A549 (cell line): ENCODE measurements around the gene ZC3H18. TPM values are rescaled to one million over a fixed set of nuclear protein-coding genes. Genes with fewer than 3 reads are reported as not detected.

Source experiments
- ATAC-seq, 2 experiments: fragments of 200-7000 bp in 1 of 2; fragments of >200 bp in 1 of 2; cut with Nextera tagmentation in 1 of 2; cut with Tn5 transposase in 1 of 2; 3 replicates each; pipeline versions ENCODE4 v1.8.0 to v1.9.1; 2018 to 2020; ENCODE audit warnings: mild to moderate bottlenecking in 1 of 2, moderate library complexity in 1 of 2
- CTCF ChIA-PET: fragments of 300-600 bp; sonication (Branson Sonifier 250); formaldehyde crosslinking; extraction: SDS; loops from one replicate; lab custom pipeline; 2021; ENCODE audit warnings: antibody characterized with exemption, inconsistent platforms; lab: Yijun Ruan, JAX
- POLR2A ChIA-PET: fragments of 350-600 bp; formaldehyde crosslinking; extraction: SDS; loops from one replicate; lab custom pipeline; 2021; ENCODE audit warnings: antibody characterized with exemption, inconsistent platforms; lab: Yijun Ruan, JAX
- DNase-seq, 2 experiments: peaks; one replicate each; pipeline versions ENCODE4 v3.0.0 to v3.0.0-alpha.2; 2011 to 2016; ENCODE audit warnings: low read depth in 1 of 2, low spot score in 1 of 2
- FAIRE-seq: peaks from 2 replicates; lab custom pipeline; 2011; peaks lifted over from hg19 to GRCh38; lab: Jason Lieb, UNC
- H3K27ac ChIP-seq, 2 experiments: fragments of >200 bp; sonication (Bioruptor Twin); formaldehyde crosslinking; 3 replicates each; pipeline ENCODE4 v1.5.1; 2016 to 2017
- H3K4me1 ChIP-seq: fragments of >200 bp; sonication (Bioruptor Twin); formaldehyde crosslinking; 3 replicates; pipeline ENCODE4 v1.6.1; 2016
- H3K4me2 ChIP-seq: fragments of >200 bp; sonication (Bioruptor Twin); formaldehyde crosslinking; 3 replicates; pipeline ENCODE4 v1.6.1; 2016
- H3K4me3 ChIP-seq: fragments of >200 bp; sonication (Bioruptor Twin); formaldehyde crosslinking; 3 replicates; pipeline ENCODE4 v1.5.1; 2016
- H3K9me3 ChIP-seq: fragments of >200 bp; sonication (Bioruptor Twin); formaldehyde crosslinking; 3 replicates; pipeline ENCODE4 v1.6.1; 2016
- BHLHE40 ChIP-seq: IDR thresholded peaks from 2 replicates; pipeline ENCODE4 v1.6.1; 2012; ENCODE audit warnings: low read depth, low read length, inconsistent platforms
- CBX2 ChIP-seq: fragments of 200-600 bp; sonication (generic); IDR thresholded peaks from 2 replicates; pipeline ENCODE4 v1.6.1; 2016; ENCODE audit warnings: low read depth, mild to moderate bottlenecking, borderline replicate concordance
- CHD4 ChIP-seq: fragments of 200-600 bp; sonication (generic); IDR thresholded peaks from 2 replicates; pipeline ENCODE4 v1.6.1; 2016; ENCODE audit warnings: antibody characterized with exemption, mild to moderate bottlenecking, borderline replicate concordance
- E2F6 ChIP-seq: IDR thresholded peaks from 2 replicates; pipeline ENCODE4 v1.6.1; 2012; ENCODE audit warnings: low read depth, borderline replicate concordance
- EHF ChIP-seq: fragments of 250-450 bp; sonication (Bioruptor Pico); IDR thresholded peaks from 2 replicates; pipeline ENCODE4 v1.5.0; 2020; ENCODE audit warnings: mild to moderate bottlenecking
- EHMT2 ChIP-seq: fragments of 200-600 bp; sonication (generic); IDR thresholded peaks from 2 replicates; pipeline ENCODE4 v1.6.1; 2016; ENCODE audit warnings: antibody characterized with exemption, low read depth, mild to moderate bottlenecking, moderate library complexity
- FOSB ChIP-seq: fragments of 250-450 bp; sonication (Bioruptor Pico); IDR thresholded peaks from 2 replicates; pipeline ENCODE4 v1.5.0; 2020; ENCODE audit warnings: mild to moderate bottlenecking, moderate library complexity
- FOXS1 ChIP-seq: fragments of 250-450 bp; sonication (Bioruptor Pico); IDR thresholded peaks from 2 replicates; pipeline ENCODE4 v1.5.0; 2020; ENCODE audit warnings: mild to moderate bottlenecking, moderate library complexity
- GATA3 ChIP-seq: IDR thresholded peaks from 2 replicates; pipeline ENCODE4 v1.6.1; 2012; ENCODE audit warnings: borderline replicate concordance
- HOXB13 ChIP-seq: fragments of 250-450 bp; sonication (Bioruptor Pico); IDR thresholded peaks from 2 replicates; pipeline ENCODE4 v1.5.0; 2020; ENCODE audit warnings: low read depth, mild to moderate bottlenecking, moderate library complexity
- HOXB5 ChIP-seq: fragments of 250-450 bp; sonication (Bioruptor Pico); IDR thresholded peaks from 2 replicates; pipeline ENCODE4 v1.5.0; 2020; ENCODE audit warnings: mild to moderate bottlenecking, moderate library complexity
- JUN ChIP-seq, 2 experiments: fragments of >200 bp; sonication (Bioruptor Twin); formaldehyde crosslinking; IDR thresholded peaks; 2 replicates in 1 of 2; 3 replicates in 1 of 2; pipeline ENCODE4 v1.6.1; 2016 to 2017
- JUNB ChIP-seq: fragments of >200 bp; sonication (Bioruptor Twin); formaldehyde crosslinking; IDR thresholded peaks from 2 replicates; pipeline ENCODE4 v1.6.1; 2016
- KDM1A ChIP-seq: fragments of 200-600 bp; sonication (generic); IDR thresholded peaks from 2 replicates; pipeline ENCODE4 v1.6.1; 2016; ENCODE audit warnings: low read depth, mild to moderate bottlenecking
- KDM5A ChIP-seq: fragments of 200-600 bp; sonication (generic); IDR thresholded peaks from 2 replicates; pipeline ENCODE4 v1.6.1; 2016; ENCODE audit warnings: antibody characterized with exemption, mild to moderate bottlenecking
- NFE2L2 ChIP-seq: fragments of 150-350 bp; conservative IDR thresholded peaks from 2 replicates; pipeline ENCODE4 v1.6.1; 2014; ENCODE audit warnings: low read length
- NPAS2 ChIP-seq: fragments of 250-450 bp; sonication (Bioruptor Pico); IDR thresholded peaks from 2 replicates; pipeline ENCODE4 v1.8.0; 2022; ENCODE audit warnings: mild to moderate bottlenecking, moderate library complexity, borderline replicate concordance
- POLR2A ChIP-seq: IDR thresholded peaks from 2 replicates; pipeline ENCODE4 v1.6.1; 2012; ENCODE audit warnings: mild to moderate bottlenecking, low read length
- POLR2AphosphoS2 ChIP-seq: conservative IDR thresholded peaks from 2 replicates; pipeline ENCODE4 v1.6.1; 2012; ENCODE audit warnings: low read length, improper control_type of control experiment, inconsistent platforms
- RARB ChIP-seq: fragments of 250-450 bp; sonication (Bioruptor Pico); IDR thresholded peaks from 2 replicates; pipeline ENCODE4 v1.8.0; 2021; ENCODE audit warnings: mild to moderate bottlenecking, moderate library complexity
- RCOR1 ChIP-seq: fragments of 150-350 bp; IDR thresholded peaks from 2 replicates; pipeline ENCODE4 v1.6.1; 2014; ENCODE audit warnings: antibody characterized with exemption, low read length, low read depth
- RFX5 ChIP-seq: fragments of 450-650 bp; IDR thresholded peaks from 2 replicates; pipeline ENCODE4 v1.7.1; 2014; ENCODE audit warnings: antibody characterized with exemption, mild to moderate bottlenecking, moderate library complexity
- SREBF2 ChIP-seq: fragments of 450-650 bp; IDR thresholded peaks from 2 replicates; pipeline ENCODE4 v1.6.1; 2014; ENCODE audit warnings: mild to moderate bottlenecking, moderate library complexity
- TFCP2L1 ChIP-seq: fragments of 250-450 bp; sonication (Bioruptor Pico); IDR thresholded peaks from 2 replicates; pipeline ENCODE4 v1.5.0; 2021; ENCODE audit warnings: mild to moderate bottlenecking
- TP53 ChIP-seq: fragments of 250-450 bp; sonication (Bioruptor Pico); IDR thresholded peaks from 2 replicates; pipeline ENCODE4 v1.5.0; 2021; ENCODE audit warnings: mild to moderate bottlenecking, moderate library complexity
- ZC3H11A ChIP-seq: fragments of 450-650 bp; IDR thresholded peaks from 2 replicates; pipeline ENCODE4 v1.6.1; 2014; ENCODE audit warnings: antibody characterized with exemption, mild to moderate bottlenecking
- WGBS: methylation state at CpG from one replicate; pipeline ENCODE4 v1.1.6; 2017; ENCODE audit errors: missing lambda C conversion rate; 5-methylcytosine and 5-hydroxymethylcytosine counted together
- polyA plus RNA-seq, 4 experiments: library from polyadenylated mRNA; depleted of rRNA in 3 of 4; stranded (reverse); fragments of >200 nt; fragmentation: RNase III in 1 of 4; extraction: RNeasy Plus Mini Kit Qiagen cat#74134 plus additional on column Dnase treatment in 1 of 4; gene quantifications; 2 replicates in 3 of 4; 3 replicates in 1 of 4; pipeline ENCODE4 v1.2.3, GENCODE V29; 2011 to 2017
- TF ChIP-seq, protein P1 (sequence below): IDR thresholded peaks from 2 replicates; pipeline ENCODE4 v1.6.1; 2012
- TF ChIP-seq, protein P2 (sequence below): fragments of >200 bp; sonication (Bioruptor Twin); formaldehyde crosslinking; IDR thresholded peaks from 3 replicates; pipeline ENCODE4 v1.5.1; 2016
- TF ChIP-seq, protein P3 (sequence below): fragments of >200 bp; sonication (Bioruptor Twin); formaldehyde crosslinking; IDR thresholded peaks from 3 replicates; pipeline ENCODE4 v1.6.1; 2016

ZC3H18 gene
- polyA plus RNA-seq, 2 of the 4 experiments (the other 2 are of a cell fraction): 21.1 to 48.2 TPM

- WGBS: 92% methylated on average over 20 of the region's 22 CpGs
- FAIRE-seq (no peak), ATAC-seq (no peak), DNase-seq (no peak)
- H3K27ac ChIP-seq: no peak overlapping the region
- H3K4me2 ChIP-seq: no peak overlapping the region
- peaks cover 9% of the 10 kb centered on the region; the same call in 2 of the 3 replicates for H3K4me1 ChIP-seq
- CTCF ChIA-PET: interaction anchor here (1.0 kb wide), 1 partner anchor 30 kb away, joined by 3 read pairs; no protein-coding TSS in a partner anchor
- no peaks in the 10 kb centered on the region for H3K9me3 ChIP-seq
- POLR2A ChIA-PET: no interaction called here
- no peak for TF ChIP-seq GATA3
- no peak for TF ChIP-seq HOXB5 (CRISPR knock-in tag)
- no peak for TF ChIP-seq SREBF2
- TF ChIP-seq FOSB (CRISPR knock-in tag): no peak
- TF ChIP-seq TFCP2L1 (CRISPR knock-in tag): no peak
- TF ChIP-seq KDM5A: no peak
- TF ChIP-seq CHD4: no peak
- no peak for TF ChIP-seq BHLHE40
- TF ChIP-seq CBX2: no peak
- TF ChIP-seq EHF: no peak
- no peak for TF ChIP-seq ZC3H11A
- no peak for TF ChIP-seq RCOR1
- TF ChIP-seq EHMT2: no peak
- no peak for TF ChIP-seq JUN (IDR thresholded peaks at IDR 0.05)
- TF ChIP-seq NPAS2: no peak
- no peak overlapping the region for H3K4me3 ChIP-seq
These were observed 41.3 kb upstream of the ZC3H18 start for GRCh38 chr16:88528902-88529318.

DNA sequence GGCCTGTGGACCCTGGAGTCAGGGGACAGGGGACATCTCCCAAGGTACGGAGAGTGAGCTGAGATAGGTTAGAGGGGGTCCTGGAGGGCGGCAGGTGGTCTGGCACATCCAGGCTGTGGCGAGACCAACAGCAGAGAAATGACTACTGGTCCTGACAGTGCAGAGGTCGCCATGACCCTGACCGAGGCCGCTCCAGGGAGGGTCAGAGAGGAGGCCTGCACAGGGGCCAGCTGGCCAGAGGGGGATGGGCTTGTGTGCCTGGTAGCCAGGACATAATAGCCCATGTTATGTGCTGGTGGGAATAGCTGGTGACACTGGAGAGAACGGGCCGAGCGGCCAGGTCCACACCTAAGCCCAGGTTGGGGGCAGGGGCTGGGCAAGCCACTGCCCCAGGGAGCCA is 40.6 kb upstream of the ZC3H18 start:
- H3K9me3 ChIP-seq: no peaks in the 10 kb centered on the region
- CTCF ChIA-PET: interaction anchor here (1.0 kb wide), 1 partner anchor 29 kb away, joined by 3 read pairs; no protein-coding TSS in a partner anchor
- no peak overlapping the region for H3K4me2 ChIP-seq
- H3K4me1 ChIP-seq: peaks cover 9% of the 10 kb centered on the region; the same call in 2 of the 3 replicates
- no peak for DNase-seq
- no peak for FAIRE-seq
- no peak overlapping the region for H3K27ac ChIP-seq
- TF ChIP-seq HOXB13: no peak
- TF ChIP-seq RFX5: no peak
- no peak for TF ChIP-seq SREBF2
- no peak for TF ChIP-seq JUNB
- TF ChIP-seq TP53: no peak
- no peak for TF ChIP-seq JUN (IDR thresholded peaks at IDR 0.05)
- no peak for TF ChIP-seq RARB (CRISPR knock-in tag)
- TF ChIP-seq, protein P1, sequence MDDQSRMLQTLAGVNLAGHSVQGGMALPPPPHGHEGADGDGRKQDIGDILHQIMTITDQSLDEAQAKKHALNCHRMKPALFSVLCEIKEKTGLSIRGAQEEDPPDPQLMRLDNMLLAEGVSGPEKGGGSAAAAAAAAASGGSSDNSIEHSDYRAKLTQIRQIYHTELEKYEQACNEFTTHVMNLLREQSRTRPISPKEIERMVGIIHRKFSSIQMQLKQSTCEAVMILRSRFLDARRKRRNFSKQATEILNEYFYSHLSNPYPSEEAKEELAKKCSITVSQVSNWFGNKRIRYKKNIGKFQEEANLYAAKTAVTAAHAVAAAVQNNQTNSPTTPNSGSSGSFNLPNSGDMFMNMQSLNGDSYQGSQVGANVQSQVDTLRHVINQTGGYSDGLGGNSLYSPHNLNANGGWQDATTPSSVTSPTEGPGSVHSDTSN: no peak
- TF ChIP-seq FOXS1: no peak
- TF ChIP-seq BHLHE40: no peak
- no peak overlapping the region for H3K4me3 ChIP-seq
- WGBS: 96% methylated on average over 9 of the region's 9 CpGs
- no peak for ATAC-seq
- POLR2A ChIA-PET: no interaction called here

DNA sequence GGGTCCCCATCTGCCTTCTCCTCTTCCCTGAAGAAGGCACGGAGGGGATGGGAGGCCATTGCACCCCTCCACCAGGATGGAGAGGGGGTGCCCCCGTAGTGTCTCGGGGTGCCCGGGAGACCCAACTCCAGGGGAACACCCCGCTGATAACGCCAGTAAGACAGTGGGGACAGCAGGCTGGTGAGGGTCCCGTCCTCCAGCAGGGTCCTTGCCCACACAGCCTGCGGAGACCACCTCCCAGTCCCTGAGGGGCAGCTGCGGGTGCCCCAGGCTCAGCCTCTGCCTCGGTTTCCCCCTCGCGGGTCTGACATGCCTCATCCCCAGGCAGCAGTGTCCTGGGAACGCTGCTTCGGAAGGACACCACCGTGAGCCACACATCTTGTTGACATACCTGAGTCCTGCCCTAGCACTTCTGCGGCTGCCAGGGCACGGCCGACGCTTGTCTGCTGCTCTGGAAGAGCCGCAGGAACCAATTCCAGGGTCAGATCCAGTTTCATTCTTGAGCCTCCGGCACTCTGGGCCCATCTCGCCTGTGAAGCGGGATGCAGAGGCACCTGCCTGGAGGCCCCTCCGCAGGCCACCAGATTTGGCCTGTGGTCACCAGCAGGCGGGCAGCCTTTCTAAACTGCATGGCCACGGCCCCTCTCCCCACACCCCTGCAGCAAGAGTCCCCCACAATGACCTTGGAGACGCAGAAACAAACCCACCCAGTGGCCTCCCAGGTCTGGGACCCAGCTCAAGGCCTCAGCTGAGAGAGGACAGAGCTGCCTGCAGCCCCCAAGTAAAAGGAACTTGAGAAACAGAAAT is 39.9 kb upstream of the ZC3H18 start:
- ATAC-seq (no peak), DNase-seq (no peak), FAIRE-seq (no peak)
- POLR2A ChIA-PET: no interaction called here
- 90% methylated on average over 21 of the region's 27 CpGs for WGBS
- Histone ChIP-seq H3K4me3 (no peak overlapping the region), H3K4me1 (peaks cover 13% of the 10 kb centered on the region; the same call in 2 of the 3 replicates), H3K4me2 (no peak overlapping the region), H3K9me3 (no peaks in the 10 kb centered on the region), H3K27ac (no peak overlapping the region)
- CTCF ChIA-PET: no interaction called here
- TF ChIP-seq TFCP2L1 (CRISPR knock-in tag) (no peak), POLR2A (no peak), NFE2L2 (no peak), E2F6 (no peak), NPAS2 (no peak), KDM1A (no peak), CHD4 (no peak), POLR2AphosphoS2 (no peak)
- TF ChIP-seq, protein P2, sequence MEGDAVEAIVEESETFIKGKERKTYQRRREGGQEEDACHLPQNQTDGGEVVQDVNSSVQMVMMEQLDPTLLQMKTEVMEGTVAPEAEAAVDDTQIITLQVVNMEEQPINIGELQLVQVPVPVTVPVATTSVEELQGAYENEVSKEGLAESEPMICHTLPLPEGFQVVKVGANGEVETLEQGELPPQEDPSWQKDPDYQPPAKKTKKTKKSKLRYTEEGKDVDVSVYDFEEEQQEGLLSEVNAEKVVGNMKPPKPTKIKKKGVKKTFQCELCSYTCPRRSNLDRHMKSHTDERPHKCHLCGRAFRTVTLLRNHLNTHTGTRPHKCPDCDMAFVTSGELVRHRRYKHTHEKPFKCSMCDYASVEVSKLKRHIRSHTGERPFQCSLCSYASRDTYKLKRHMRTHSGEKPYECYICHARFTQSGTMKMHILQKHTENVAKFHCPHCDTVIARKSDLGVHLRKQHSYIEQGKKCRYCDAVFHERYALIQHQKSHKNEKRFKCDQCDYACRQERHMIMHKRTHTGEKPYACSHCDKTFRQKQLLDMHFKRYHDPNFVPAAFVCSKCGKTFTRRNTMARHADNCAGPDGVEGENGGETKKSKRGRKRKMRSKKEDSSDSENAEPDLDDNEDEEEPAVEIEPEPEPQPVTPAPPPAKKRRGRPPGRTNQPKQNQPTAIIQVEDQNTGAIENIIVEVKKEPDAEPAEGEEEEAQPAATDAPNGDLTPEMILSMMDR: no peak
- TF ChIP-seq, protein P3, sequence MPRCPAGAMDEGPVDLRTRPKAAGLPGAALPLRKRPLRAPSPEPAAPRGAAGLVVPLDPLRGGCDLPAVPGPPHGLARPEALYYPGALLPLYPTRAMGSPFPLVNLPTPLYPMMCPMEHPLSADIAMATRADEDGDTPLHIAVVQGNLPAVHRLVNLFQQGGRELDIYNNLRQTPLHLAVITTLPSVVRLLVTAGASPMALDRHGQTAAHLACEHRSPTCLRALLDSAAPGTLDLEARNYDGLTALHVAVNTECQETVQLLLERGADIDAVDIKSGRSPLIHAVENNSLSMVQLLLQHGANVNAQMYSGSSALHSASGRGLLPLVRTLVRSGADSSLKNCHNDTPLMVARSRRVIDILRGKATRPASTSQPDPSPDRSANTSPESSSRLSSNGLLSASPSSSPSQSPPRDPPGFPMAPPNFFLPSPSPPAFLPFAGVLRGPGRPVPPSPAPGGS: no peak
